HG03066 (cell line): ENCODE results near the gene CABP2.
"Not testable (repeated sequence)": the region's sequence is repeated elsewhere in the genome, so short reads cannot be mapped to it uniquely, and the experiment has no call there.

Experiments used
- ATAC-seq: cut with Tn5 transposase; IDR thresholded peaks from one replicate; pipeline ENCODE4 v1.9.1; 2021; ENCODE audit warnings: low read depth; ENCODE audit not compliant: unreplicated experiment

CABP2 gene

DNA sequence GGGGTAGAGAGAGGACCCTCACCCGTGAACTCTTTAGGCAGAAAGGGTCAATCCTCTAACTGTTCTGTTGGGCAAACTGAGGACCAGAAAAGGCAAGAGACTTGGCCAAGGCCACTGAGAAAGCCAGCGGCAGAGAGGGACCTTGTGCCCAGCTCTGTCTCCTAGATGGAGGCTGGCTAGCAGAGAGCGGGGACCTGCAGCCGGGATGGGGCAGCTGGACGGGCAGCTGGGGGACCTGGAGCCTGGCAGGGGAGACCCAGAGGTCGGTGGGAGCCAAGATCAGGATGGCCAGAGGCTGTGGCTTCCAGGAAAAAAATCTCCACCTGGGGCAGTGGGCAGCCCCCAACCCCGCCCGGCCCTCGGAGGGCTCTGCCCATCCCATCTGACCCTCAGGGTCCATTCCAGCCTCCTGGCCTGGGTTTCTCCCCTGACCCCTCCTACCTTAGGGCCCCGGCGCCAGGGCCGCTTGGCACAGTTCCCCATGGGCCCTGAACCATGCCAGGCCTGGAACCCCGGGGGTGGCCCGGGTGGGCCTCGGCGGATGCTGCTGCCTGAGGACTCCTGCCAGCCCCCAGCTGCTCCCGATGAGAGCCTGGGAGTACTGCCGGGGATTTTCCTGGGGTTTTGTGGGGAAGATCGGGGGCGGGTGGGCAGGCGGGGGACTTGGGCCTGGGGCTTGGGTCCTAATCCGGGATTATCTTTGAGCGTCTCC is at the start of gene CABP2:
CABP2 (minus strand) TSS at position 603 of the 712 bp plus-strand sequence; CDS start at position 483, 120 bp downstream.
- no peak for ATAC-seq

DNA sequence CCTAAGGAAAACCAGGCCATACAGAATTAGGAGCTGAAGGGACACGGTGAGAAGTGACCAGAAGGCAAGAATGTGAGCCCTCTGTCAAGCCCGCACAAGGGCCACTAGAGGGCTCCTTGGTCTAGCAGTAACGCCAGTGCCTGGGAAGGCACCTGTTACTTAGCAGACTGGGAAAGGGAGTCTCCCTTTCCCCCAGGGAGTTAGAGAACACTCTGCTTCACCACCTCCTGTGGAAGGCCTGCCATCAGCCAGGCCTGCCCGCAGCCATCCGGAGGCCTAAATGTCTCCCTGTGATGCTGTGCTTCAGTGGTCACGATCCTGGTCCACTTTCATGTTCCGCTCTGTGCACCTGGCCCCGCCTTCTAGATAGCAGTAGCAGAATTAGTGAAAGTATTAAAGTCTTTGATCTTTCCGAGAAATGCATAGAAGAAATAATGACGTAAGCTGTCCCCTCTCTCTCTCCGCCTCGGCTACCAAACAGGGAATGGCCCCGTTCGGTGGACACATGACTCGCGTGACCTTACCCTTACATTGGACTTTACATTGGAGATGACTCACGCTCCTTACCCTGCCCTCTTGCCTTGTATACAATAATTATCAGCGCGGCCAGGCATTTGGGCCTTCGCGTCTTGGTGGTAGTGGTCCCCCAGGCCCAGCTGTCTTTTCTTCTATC is 49.6 kb upstream of the CABP2 start:
- ATAC-seq = no peak

DNA sequence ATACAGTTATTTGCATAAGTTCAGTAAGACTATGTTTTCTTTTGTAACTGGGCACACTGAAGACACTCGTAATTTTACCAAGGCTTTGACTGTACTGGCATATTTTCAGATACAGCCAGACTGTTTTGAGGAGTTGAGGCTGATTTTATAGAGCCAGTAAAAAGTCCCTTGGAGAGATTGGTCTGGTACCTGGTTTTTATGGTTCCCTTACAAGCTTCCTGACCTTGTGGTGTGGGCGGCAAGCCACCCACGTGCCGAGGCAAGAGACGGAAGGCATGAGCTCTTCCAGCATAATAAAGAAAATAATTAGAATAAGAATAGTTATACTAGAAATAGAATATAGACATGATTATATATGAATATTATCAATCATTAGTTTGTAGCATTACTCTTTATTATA is 49.1 kb upstream of the CABP2 start:
- ATAC-seq = no peak

DNA sequence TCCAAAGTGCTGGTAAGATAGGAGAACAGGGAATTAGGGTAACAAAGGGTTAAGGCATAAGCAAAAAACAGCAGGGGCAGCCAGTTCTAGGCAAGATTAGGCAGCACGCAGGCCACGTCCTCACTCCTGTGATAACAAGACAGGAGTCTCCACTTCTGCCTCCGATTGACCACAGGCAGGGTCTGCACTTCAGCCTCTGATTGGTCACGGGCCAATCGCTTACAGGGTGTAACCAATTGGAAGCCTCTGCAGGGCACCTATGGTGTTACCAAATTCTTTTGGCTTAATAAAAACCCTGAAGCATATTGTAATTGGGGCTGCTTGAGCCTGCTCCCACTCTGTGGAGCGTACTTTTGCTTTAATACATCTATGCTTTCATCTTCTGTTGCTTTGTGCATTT is 48.2 kb upstream of the CABP2 start:
- ATAC-seq = no peak

DNA sequence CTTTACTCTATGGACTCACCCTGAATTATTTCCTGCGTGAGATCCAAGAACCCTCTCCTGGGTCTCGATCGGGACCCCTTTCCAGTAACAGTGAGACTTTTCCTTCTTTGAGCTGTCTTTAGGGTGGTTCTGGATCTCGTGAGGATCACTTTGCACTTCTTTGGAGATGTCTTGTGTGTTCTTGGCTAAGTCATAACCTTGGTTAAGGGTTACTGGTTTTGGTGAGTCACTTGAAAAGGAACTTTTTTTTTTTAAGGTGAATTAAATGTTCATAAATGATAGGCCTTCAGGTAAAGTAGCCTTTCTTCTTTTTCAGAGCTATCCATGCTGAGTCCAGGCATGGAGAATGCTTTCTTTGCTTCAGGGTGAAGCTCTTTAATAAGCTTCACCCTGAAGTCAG is 41.0 kb upstream of the CABP2 start:
- ATAC-seq = no peak

DNA sequence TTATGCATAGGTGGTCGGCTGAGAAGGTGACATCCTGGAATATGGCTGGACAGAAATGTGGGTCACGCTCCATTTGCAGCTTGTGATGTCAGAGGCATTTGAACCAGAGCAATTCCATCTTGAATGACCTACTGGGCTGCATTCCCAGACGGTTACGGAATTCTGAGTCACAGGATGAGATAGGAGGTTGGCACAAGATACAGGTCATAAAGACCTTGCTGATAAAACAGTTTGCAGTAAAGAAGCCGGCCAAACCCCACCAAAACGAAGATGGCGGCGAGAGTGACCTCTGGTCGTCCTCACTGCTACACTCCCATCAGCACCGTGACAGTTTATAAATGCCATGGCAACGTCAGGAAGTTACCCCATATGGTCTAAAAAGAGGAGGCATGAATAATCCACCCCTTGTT is 40.5 kb upstream of the CABP2 start:
- ATAC-seq = not testable (repeated sequence)

DNA sequence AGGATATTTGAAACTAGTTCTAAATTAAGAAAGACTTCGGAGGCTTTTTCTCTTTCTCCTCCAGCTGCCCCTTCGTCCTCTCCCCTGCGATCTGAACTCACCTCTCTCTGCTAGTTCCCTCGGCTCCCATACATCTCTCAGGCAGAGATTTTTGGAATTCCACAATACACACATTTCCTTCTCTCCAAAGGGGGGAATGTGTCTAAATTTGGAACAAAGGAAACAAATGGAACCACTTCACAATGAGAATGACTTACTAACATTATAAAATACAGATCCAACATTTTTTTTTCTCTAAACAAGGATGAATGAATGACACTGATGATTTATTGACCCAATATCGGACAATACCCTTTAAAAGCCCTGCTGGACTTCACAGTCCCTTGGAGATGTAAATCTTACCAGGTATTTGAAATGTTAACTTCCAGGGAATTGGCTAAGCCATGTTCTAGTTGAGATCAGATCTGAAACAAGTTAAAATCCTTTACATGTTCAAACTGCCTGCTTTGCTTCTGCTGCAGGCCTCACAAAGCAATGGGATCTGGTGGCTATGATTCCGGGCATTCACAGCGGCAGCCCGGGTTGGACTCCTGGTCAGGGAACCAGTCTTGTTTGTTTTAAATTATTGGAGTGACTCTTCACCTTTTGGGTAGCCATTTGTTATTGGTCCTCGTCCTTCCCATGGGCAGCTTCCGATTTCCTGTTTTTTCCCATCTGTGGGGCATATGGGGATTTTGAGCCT is 39.9 kb upstream of the CABP2 start:
- ATAC-seq = no peak

DNA sequence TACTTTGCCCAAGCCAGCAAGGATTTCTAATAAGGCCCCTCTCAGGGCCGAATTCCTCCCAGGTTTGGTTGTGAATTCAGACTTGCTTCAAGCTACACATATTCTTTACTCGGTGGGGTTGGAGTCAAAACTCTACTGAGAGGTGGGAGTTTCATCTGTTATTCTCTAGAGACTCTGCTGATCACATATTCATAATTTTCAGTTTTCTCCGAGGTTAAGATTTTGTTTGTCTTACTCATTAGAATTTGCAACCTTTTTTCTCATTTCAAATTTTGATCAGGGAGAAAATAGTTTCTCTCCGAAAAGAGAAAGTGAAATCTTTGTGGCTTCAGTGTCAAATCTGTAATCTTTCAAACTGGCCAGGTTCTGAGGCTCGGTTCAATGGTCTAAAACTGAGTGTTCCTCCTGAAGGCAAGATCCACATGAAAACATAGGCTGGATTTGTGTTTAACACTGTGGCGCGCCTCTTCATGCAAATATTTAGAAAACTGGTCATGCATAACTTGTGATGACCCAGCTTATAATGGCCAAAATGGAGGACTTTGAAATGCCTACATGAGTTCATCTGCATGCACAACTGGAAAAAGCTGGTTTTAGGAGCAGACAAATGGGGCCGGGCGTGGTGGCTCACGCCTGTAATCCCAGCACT is 38.8 kb upstream of the CABP2 start:
- ATAC-seq = no peak

DNA sequence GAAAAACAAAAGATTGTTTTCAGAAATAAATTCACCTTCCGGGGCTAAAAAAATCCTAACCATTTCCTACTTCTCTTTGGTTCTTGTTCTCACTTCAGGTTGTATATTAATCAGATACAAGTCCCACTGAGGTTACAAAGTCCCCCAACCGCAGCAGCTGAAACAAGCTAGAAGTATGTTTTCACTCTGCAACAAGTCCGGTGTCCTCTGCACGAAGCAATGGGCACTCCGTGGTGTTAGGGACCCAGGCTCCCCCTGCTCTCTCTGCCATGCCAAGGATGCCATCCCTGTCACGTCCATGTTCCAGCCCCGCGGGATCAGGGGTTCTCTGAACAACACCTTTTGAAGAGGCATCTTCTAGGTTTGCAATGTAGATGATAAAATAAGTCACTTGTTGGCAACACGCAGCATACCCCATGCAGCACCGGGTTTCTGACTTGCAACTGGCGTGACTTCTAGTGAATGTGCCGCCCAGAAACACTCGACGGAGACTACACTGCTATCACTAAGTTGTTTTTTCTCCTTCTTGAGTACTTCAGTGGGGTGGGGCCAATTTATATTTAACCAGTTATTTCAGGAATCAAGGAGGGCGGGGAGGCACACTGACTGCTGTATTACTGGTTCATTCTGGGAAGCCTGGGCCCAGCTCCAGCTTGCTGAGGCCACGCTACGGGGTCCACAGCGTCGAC is 35.0 kb upstream of the CABP2 start:
- ATAC-seq = peak; percentile 52

DNA sequence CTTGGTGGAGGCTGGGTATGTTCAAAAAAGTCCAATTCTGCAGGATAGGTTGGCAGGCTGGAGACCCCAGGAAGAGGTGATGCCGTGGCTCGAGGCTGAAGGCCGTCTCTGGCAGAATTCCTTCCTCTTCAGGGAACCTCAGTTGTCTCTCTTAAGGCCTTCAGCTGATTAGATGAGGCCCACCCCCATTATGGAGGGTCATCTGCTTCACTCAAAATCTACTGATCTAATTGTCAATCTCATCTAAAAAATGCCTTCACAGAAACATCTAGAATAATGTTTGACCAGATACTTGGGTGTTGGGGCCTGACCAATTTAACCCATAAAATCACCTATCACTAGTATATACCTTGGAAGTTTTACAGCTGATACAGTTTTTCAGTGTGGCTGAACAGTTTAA is 33.0 kb upstream of the CABP2 start:
- no peak for ATAC-seq

DNA sequence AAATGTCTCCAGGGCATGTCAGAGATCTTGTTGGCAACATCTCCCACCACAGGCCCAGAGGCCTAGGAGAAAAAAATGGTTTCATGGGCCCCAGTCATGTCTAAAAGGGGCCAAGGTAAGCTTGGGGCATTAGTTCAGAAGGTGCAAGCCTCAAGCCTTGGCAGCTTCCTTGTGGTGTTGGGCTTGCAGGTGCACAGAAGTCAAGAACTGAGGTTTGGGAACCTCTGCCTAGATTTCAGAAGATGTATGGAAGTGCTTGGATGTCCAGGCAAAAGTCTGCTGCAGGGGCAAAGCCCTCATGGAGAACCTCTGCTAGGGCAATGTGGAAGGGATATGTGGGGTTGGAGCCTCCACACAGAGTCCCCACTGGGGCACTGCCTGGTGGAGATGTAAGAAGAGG is 28.5 kb upstream of the CABP2 start:
- ATAC-seq = not testable (repeated sequence)

DNA sequence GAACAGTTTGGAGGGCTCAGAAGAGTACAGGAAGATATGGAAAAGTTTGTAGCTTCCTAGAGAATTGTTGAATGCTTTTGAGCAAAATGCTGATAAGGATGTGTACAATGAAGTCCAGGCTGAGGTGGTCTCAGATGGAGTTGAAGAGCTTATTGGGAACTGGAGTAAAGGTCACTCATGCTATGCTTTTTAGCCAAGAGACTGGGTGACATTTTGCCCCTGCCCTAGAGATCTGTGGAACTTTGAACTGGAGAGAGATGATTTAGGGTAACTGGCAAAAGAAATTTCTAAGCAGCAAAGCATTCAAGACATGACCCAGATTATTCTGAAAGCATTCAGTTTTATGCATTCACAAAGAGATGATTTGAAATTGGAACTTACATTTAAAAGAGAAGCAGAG is 27.9 kb upstream of the CABP2 start:
- ATAC-seq = no peak

DNA sequence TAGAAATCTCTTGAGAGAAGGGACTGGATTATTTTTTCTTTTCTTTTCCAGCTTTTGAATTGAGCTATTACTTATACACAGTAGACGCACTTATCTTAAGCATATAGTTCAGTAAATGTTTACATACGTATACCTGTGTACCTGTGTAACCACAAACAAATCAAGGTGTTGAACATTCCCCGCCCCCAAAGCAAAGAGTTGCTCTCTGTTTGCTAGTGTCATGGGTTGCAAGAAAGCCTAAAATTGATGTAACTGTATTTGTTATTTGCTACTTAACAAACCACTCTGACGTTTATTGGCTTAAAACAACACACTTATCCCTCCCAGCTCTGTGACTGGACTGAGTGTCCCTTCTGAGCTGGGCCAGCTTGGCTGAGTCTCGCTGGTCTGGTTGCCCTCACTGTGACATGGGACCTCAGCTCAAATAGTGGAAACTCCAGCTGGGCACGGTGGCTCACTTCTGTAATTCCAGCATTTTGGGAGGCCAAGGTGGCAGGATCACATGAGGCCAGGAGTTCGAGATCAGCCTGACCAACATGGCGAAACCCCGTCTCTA is 25.4 kb upstream of the CABP2 start:
- ATAC-seq = no peak

DNA sequence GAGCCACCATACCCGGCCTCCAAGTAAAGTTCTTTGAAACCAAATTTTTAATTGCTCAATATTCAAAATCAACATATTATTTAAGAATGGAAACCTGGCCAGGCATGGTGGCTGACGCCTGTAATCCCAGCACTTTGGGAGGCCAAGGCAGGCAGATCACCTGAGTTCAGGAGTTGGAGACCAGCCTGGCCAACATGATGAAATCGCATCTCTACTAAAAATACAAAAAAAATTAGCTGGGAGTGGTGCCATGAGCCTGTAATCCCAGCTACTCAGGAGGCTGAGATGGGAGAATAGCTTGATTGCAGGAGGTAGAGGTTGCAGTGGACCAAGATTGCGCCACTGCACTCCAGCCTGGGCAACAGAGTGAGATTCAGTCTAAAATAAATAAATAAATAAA is 24.9 kb upstream of the CABP2 start:
- not testable (repeated sequence) for ATAC-seq

DNA sequence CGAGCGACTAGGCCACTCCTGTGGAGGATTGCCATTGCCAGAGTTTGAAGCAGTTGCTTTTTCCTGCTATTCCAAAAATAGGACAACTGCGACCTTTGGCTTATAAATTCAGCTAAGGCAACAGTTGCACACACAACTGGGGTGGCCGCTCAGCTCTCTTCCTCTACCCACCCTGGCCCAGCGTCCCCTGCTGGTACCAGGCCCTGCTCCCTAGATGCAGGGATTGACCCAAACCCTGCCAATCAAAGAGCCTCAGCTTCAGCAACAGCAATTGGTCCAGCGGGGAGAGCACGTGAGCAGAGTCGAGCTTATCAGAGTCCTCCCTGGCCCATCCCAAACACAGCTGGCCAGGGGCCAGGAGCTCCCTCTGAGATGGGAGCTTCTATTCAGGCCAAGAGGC is 22.0 kb upstream of the CABP2 start:
- no peak for ATAC-seq

DNA sequence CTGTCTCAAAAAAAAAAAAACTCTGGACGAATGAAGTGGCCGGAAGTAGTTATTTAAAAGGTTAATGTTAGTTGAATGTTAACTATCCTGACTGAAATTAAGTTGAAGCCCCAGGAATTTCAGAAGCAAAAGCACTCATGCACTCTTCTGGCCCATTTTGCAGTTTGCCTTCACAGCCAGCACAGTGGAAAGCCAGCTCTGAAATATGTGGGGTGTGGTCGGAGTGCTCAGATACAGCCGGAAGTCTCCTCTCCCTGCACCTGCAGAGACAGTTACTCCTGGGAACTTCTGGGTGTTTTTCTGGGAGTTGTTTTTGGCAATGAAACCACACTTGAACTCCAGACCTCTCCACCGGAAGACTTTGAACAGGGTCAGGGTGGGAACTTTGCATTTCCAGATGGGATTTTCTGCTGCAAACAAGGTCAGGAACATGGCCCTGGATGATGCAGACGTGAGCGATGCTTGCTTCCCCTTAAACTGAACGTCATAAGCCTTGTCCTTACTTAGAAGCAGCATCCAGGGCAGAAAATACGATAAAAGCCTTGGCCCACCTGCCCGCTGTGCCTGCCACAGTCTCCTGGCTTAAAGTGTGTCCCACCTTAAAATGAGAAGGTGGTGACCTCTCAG is 21.5 kb upstream of the CABP2 start:
- ATAC-seq = no peak

DNA sequence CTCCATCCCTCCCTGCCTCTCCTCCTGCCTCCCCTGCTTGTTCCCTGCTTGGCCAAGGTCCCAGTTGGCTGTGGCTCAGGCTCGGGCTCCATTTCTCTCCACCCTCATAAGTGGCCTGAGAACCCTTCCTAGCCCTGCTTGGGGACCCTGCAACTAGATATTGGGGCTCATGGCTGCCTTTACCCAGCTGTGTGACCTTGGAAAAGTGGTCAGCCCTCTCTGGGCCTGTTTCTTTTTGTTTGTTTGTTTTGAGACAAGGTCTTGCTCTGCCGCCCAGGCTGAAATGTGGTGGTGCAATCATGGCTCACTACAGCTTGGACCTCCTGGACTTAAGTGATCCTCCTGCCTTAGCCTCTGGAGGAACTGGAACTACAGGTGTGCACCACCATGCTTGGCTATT is 20.3 kb upstream of the CABP2 start:
- no peak for ATAC-seq

DNA sequence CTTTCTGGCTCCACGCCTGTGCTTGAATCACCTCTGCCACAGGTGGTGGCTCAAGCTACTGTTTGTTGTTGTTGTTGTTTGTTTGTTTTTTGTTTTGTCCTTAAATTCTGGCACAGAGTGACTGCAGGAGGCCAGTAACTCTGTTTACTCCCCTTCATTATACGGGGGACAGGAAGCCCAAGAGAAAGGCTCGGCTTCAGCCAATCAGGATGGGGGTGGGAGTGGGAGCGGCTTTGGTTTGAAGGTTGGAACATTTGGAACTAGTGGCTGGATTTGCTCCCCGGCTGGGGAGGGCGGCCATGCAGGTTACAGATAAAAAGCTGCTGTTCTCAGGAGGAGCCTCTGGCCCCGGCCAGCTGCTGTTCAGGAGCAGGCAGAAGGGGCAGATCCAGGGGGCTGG is 19.7 kb upstream of the CABP2 start:
- ATAC-seq = no peak

DNA sequence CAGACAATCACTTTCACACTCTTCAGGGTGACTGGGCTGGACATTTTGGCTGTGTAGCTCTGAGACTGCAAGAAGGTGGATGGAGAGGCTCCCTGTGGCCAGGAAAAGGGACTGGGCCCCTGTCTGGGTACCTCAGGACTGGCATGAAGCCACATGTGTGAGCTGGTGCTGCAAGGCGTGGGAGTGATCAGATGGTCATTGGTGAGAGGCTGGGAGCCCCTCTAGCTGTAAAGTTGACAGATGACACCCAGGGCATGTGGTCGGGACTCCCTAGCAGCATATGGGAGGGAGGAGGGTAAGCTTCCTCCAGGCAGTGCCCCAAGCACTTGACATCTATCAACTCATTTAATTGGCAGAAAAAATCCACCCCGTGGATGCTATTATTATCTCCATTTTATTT is 18.9 kb upstream of the CABP2 start:
- ATAC-seq = no peak

DNA sequence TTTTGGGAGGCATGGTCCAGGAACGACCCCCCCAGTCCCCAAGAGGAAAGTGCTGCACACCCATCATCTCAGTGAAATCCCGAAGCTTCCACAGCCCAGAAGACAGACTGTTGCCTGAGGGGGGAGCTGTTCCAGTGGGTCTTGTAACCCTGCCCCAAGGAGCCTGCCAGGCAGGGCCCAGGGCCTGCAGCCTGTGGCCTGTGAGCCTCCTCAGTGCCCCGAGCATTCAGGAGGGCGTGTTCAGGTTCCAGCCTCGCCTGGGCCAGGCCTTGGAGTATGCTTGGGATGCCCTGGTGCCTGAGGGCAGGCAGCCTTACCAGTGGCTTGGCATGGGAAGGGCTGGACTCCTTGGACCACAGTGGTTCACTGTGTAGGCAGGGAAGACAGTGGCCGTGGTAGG is 18.0 kb upstream of the CABP2 start:
- no peak for ATAC-seq
